Tibial nerve (tissue), 4 donors: ENCODE data around the gene SATL1.

Source experiments
- EP300 ChIP-seq, 2 donors: sonication (generic); formaldehyde crosslinking; IDR thresholded peaks; one replicate each; pipeline ENCODE4 v1.6.1; 2017; ENCODE audit warnings: antibody characterized with exemption in 2 of 2, mild to moderate bottlenecking in 1 of 2
- POLR2A ChIP-seq, 2 donors: fragments of 450-650 bp; IDR thresholded peaks; one replicate each; pipeline ENCODE4 v1.6.1; 2017; ENCODE audit warnings: antibody characterized with exemption in 2 of 2, mild to moderate bottlenecking in 2 of 2, moderate library complexity in 2 of 2
- TF ChIP-seq, protein P1 (sequence below), 5 experiments: fragments of 200-600 bp in 3 of 5; fragments of 450-650 bp in 2 of 5; sonication (generic) in 3 of 5; IDR thresholded peaks; one replicate each; pipeline ENCODE4 v1.5.1; 2016 to 2019; ENCODE audit warnings: antibody characterized with exemption in 5 of 5, mild to moderate bottlenecking in 3 of 5, moderate library complexity in 2 of 5

DNA sequence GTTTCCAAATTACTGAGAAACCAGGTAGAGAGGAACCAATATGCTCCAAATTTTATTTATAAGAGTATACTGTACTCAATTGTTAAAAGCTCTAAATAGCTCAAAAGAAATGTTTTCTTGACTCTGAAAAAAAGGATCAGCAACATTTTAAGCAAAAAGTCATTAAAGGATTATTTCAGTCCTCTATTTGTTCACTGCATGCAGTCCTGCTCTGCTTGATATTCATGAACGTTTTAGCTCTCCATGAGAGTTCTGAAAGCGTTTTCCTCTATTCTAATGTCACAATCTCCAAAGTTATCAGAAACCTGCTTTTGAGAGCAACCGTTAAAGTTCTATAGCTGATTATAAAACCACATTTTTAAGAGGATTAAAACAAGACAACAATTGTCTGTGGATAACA lies 129.4 kb downstream of the SATL1 start:
- TF ChIP-seq, protein P1, sequence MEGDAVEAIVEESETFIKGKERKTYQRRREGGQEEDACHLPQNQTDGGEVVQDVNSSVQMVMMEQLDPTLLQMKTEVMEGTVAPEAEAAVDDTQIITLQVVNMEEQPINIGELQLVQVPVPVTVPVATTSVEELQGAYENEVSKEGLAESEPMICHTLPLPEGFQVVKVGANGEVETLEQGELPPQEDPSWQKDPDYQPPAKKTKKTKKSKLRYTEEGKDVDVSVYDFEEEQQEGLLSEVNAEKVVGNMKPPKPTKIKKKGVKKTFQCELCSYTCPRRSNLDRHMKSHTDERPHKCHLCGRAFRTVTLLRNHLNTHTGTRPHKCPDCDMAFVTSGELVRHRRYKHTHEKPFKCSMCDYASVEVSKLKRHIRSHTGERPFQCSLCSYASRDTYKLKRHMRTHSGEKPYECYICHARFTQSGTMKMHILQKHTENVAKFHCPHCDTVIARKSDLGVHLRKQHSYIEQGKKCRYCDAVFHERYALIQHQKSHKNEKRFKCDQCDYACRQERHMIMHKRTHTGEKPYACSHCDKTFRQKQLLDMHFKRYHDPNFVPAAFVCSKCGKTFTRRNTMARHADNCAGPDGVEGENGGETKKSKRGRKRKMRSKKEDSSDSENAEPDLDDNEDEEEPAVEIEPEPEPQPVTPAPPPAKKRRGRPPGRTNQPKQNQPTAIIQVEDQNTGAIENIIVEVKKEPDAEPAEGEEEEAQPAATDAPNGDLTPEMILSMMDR (IDR thresholded peaks at IDR 0.05), result no peak
- TF ChIP-seq POLR2A (IDR thresholded peaks at IDR 0.05) (no peak), EP300 (IDR thresholded peaks at IDR 0.05) (no peak)
